Epidermal melanocyte (primary cell): ENCODE measurements around the gene METTL6.
"Not testable (repeated sequence)": the region's sequence is repeated elsewhere in the genome, so short reads cannot be mapped to it uniquely, and the experiment has no call there.

Source experiments
- DNase-seq: peaks from one replicate; pipeline ENCODE4 v3.0.0; 2011; ENCODE audit warnings: low spot score; ENCODE audit not compliant: insufficient read length

Gene METTL6

DNA sequence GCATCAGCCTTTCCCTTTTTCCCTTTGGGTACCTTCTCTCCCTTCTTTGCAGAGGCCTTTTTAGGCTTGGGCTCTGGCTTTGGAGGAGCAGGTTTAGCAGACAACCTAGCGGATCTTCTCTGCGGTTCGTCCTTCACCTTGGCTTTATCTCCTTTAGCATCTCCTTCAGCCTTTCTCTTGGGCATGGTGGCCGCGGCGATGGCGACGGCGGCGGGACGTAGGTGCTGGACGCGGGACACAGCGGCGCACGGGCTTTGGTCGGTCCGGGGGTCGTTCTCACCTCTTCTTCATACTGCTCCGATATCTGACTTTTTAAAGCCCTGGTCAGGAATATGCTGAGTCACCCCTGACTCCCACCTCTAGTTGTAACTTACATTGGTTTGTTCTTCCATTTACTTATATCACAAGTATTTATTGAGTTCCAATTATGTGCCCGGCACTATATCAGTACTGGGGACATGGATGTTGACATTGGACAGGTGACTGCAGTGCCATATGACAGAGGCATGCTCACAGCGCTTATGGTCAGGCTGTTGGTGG, 51.8 kb downstream of the METTL6 start:
- no peak for DNase-seq

DNA sequence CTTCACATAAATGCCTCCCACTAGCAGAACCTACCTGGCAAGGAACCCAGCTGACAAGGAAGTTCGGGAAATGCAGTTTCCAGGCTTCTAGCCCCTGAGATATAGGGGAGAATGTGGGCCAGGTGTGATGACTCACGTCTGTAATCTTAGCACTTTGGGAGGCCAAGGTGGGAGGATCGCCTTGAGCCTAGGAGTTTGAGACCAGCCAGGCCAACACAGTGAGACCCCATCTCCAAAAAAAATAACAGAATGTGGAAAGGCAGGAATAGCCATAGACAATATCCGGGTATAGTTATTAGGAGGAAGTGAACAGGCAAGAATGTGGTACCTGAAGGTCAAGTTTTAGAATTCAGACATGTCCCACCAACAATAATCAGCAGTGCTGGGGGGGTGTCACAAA, 54.4 kb downstream of the METTL6 start:
- no peak for DNase-seq

GRCh38 chr3:15368561-15369135, 58.7 kb downstream of the METTL6 start:
- no peak for DNase-seq

DNA sequence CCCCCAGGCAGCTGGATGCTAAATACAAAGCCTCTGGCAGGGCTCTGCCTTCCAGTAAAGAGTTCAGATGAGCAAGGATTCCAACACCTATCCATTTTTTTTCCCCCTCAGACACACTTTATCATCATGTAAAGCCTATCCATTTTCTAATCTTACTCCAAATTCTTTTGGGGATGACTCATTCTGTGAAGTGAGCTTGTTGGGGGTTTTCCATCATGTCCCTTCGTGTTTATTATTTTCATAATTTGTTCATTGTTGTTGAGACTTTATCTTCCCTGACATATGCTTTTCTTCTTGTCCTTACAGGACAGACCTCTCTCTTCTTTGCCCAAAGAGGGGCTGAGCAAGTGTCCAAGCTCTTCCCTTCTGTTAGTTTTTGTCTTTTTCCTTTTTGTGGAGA, 60.3 kb downstream of the METTL6 start:
- DNase-seq = no peak

GRCh38 chr3:15364078-15364477, 63.3 kb downstream of the METTL6 start:
- DNase-seq = not testable (repeated sequence)

DNA sequence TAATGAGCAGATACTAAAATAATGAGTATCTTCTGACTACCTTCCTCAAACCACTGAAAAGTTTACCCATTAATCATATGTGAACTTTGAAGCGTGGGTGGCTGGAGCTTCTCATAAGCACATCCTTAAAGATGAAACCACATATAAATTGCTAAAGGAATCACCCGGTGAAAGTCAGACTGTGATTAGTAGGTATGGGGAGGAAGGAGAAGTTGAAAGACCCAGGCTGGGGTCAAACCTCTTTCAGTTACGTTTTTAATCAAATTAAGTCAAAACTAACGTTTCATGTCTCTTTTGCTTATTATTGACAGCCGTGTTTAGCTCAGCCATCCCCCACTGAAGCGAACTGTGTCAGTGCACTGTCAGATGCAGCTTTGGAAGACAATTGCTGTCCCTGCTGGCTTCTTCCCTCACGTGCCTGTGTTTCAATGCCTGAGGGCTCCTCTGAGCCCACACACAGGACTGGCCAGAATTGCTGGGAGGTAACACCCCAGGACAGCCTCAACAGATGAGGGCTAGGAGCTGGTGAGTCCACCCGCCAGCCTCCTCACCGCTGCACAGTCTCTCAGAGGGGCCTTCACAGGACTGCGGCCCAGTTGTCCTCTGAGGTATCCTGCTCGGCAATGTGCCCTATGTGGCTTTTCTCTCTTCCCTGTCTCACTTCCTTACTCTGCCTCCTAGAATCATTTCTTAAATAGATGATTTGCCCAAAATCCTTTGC, 65.7 kb downstream of the METTL6 start:
- DNase-seq = no peak

DNA sequence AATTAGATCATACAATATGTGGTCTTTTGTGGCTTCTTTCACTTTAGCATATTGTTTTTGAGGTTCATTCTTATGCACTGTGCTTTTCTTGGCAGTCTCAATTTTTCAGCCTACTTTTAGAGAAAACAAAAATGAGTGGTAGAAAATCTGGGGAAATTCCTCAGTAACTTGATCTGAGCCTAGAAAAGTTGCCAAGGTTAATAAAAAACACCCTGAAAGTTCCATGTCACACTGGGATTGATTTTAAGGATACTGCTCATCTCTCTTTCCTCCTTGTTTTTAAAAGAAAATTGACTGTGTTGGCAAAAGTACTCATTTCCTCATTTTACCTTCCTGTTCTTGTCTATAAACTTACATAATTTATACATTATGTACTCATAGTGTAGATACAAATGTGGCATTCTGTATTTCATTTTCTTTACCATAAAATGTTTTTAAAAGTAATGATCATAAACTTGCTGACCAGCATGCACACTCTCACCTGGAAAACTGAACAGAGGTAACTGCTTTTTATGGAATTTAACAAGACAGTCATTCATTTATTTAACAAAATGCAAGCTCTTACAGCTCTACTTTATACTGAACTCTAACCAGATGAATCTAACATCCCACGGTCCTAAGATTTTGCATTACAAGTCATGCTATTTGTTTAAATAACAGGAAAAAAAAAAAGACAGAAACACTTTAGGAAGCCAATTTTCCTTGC, 66.4 kb downstream of the METTL6 start:
- no peak for DNase-seq
